GM19372 (cell line): ENCODE data around the gene KIRREL3.

Source experiments
- ATAC-seq: cut with Tn5 transposase; IDR thresholded peaks from one replicate; pipeline ENCODE4 v1.9.1; 2021; ENCODE audit warnings: mild to moderate bottlenecking, low read depth, moderate library complexity; ENCODE audit not compliant: unreplicated experiment

KIRREL3 gene

GRCh38 chr11:126437731-126438130 lies 562.8 kb downstream of the KIRREL3 start:
- no peak for ATAC-seq

GRCh38 chr11:126436209-126436755 lies 564.3 kb downstream of the KIRREL3 start:
- ATAC-seq = no peak

GRCh38 chr11:126434950-126435335 lies 565.6 kb downstream of the KIRREL3 start:
- ATAC-seq = no peak

GRCh38 chr11:126433989-126434949 lies 566.3 kb downstream of the KIRREL3 start:
- no peak for ATAC-seq

- ATAC-seq = no peak
Observed at GRCh38 chr11:126433244-126433846, 567.2 kb downstream of the KIRREL3 start.

GRCh38 chr11:126432525-126432924 lies 568.0 kb downstream of the KIRREL3 start:
- no peak for ATAC-seq

GRCh38 chr11:126432065-126432461 lies 568.5 kb downstream of the KIRREL3 start:
- no peak for ATAC-seq

GRCh38 chr11:126431401-126432064 lies 569.0 kb downstream of the KIRREL3 start:
- no peak for ATAC-seq

GRCh38 chr11:126430581-126431335 lies 569.8 kb downstream of the KIRREL3 start:
- no peak for ATAC-seq

GRCh38 chr11:126426820-126427749 lies 573.5 kb downstream of the KIRREL3 start:
- peak; percentile 66 for ATAC-seq

GRCh38 chr11:126426106-126426505 lies 574.5 kb downstream of the KIRREL3 start:
- ATAC-seq = no peak

- no peak for ATAC-seq
Observed at GRCh38 chr11:126424471-126425039, 576.0 kb downstream of the KIRREL3 start.

GRCh38 chr11:126423743-126424142 lies 576.8 kb downstream of the KIRREL3 start:
- ATAC-seq = no peak

GRCh38 chr11:126423154-126423553 lies 577.4 kb downstream of the KIRREL3 start:
- no peak for ATAC-seq

GRCh38 chr11:126422446-126422845 lies 578.1 kb downstream of the KIRREL3 start:
- no peak for ATAC-seq

- ATAC-seq = no peak
Observed at GRCh38 chr11:126421271-126421671, 579.3 kb downstream of the KIRREL3 start.

- no peak for ATAC-seq
Observed at GRCh38 chr11:126420698-126421256, 579.8 kb downstream of the KIRREL3 start.
